AG10803 (cell line): Measurements from ENCODE around the gene NFIC.
"Not testable (repeated sequence)": the region's sequence is repeated elsewhere in the genome, so short reads cannot be mapped to it uniquely, and the experiment has no call there.

Experiments
- DNase-seq: peaks from one replicate; pipeline ENCODE4 v3.0.0; 2010; ENCODE audit warnings: low read depth
- H3K4me3 ChIP-seq: 2 replicates; pipeline ENCODE4 v1.5.1; 2011; ENCODE audit warnings: mild to moderate bottlenecking, low read length, control low read depth
- TF ChIP-seq, protein P1 (sequence below): conservative IDR thresholded peaks from 2 replicates; pipeline ENCODE4 v1.5.1; 2011; ENCODE audit warnings: mild to moderate bottlenecking, low read length, control low read depth, inconsistent platforms

NFIC gene

DNA sequence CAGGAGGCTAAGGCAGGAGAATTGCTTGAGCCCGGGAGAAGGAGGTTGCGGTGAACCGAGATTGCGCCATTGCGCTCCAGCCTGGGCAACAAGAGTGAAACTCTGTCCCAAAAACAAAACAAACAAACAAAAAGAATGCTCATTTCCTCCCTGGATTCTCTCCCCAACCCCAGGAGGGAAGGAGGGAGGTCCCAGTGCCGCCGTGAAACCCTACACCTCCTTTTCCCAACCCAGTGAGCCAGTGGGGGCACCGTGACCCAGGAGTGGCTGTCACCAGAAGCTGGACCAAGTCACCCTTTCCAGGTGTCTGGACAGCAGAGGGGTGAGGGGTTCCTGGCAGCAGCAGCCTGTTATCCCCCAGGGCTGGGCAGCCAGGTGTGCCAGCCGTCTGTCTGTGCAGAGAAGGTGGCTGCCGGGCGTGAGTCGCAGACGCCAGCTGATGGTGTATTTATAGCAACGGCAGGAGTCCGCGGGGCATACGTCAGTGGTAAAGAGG, 23.5 kb downstream of the NFIC start:
- no peak overlapping the region for H3K4me3 ChIP-seq
- TF ChIP-seq, protein P1, sequence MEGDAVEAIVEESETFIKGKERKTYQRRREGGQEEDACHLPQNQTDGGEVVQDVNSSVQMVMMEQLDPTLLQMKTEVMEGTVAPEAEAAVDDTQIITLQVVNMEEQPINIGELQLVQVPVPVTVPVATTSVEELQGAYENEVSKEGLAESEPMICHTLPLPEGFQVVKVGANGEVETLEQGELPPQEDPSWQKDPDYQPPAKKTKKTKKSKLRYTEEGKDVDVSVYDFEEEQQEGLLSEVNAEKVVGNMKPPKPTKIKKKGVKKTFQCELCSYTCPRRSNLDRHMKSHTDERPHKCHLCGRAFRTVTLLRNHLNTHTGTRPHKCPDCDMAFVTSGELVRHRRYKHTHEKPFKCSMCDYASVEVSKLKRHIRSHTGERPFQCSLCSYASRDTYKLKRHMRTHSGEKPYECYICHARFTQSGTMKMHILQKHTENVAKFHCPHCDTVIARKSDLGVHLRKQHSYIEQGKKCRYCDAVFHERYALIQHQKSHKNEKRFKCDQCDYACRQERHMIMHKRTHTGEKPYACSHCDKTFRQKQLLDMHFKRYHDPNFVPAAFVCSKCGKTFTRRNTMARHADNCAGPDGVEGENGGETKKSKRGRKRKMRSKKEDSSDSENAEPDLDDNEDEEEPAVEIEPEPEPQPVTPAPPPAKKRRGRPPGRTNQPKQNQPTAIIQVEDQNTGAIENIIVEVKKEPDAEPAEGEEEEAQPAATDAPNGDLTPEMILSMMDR: no peak
- DNase-seq: peak; percentile 77

DNA sequence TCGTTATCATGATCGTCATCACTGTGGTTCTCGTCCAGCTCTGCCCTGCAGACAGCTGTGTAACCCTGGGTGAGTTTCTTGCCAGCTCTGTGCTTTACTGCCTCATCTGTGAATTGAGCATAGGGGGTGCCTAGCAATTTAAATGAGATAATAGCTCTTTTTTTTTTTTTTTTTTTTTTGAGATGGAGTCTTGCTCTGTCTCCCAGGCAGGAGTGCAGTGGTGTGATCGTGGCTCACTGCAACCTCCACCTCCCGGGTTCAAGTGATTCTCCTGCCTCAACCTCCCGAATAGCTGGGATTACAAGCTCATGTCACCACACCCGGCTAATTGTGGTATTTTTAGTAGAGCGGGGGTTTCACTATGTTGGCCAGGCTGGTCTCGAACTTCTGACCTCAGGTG, 25.5 kb downstream of the NFIC start:
- DNase-seq, H3K4me3 ChIP-seq: not testable (repeated sequence)

DNA sequence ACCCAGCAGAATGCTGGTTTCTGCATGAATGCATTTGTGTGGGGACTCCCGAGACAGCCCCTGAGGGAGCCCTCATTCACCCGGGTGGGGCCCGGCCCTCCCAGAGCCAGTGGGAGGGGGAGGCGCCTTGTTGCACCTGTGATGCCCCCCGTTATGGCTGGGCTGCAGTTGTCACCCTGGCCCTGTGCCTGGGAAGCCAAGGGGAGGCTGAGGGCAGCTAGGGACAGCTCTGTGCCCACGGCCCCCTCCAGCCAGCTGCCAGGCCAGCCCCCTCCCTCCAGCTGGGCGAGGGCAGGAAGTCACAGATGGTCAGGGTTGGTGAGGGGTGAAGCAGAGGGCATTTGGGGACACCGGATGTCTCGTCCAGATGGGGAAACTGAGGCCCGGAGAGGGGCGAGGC, 26.1 kb downstream of the NFIC start:
- DNase-seq: no peak
- TF ChIP-seq, protein P1: no peak
- H3K4me3 ChIP-seq: no peak overlapping the region

- no peak overlapping the region for H3K4me3 ChIP-seq
- TF ChIP-seq, protein P1: no peak
- no peak for DNase-seq
Measured at GRCh38 chr19:3396881-3397265, 30.5 kb downstream of the NFIC start.

DNA sequence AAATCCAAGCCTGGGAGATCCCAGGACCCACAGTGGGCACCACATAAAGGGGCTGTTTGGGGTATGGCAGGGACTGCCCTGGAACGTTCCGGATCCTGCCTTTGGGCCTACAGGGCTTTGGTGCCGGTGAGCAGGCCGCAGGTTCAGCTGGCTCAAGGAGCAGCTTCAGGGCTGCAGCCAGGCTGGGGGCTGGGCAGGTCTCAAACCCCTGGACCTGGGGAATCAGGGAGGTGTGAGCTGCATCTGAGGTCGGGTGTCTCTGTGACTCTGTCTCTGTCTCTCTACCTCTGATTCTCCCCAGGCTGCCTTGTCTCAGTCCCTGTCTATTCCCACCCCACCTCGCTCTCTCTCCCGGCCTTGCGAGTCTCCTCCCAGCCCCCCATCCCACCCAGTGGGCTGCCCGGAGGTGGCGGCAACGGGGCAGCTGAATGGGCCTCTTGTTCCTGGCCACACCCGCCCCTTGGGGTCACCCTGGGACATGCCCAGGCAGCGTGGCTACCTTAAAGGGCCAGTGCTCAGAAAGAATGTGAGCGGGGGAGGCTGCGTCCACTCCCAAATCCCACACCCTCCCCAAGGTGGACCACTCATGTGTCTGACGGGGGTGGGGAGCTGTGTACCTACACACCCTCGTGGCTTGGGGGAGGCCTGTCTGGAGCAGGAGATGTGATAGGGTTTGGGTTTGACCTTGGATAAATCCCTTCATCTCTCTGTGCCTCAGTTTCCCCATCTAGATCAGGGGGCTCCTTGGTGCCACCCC, 31.1 kb downstream of the NFIC start:
- TF ChIP-seq, protein P1: no peak
- no peak for DNase-seq
- H3K4me3 ChIP-seq: no peak overlapping the region

DNA sequence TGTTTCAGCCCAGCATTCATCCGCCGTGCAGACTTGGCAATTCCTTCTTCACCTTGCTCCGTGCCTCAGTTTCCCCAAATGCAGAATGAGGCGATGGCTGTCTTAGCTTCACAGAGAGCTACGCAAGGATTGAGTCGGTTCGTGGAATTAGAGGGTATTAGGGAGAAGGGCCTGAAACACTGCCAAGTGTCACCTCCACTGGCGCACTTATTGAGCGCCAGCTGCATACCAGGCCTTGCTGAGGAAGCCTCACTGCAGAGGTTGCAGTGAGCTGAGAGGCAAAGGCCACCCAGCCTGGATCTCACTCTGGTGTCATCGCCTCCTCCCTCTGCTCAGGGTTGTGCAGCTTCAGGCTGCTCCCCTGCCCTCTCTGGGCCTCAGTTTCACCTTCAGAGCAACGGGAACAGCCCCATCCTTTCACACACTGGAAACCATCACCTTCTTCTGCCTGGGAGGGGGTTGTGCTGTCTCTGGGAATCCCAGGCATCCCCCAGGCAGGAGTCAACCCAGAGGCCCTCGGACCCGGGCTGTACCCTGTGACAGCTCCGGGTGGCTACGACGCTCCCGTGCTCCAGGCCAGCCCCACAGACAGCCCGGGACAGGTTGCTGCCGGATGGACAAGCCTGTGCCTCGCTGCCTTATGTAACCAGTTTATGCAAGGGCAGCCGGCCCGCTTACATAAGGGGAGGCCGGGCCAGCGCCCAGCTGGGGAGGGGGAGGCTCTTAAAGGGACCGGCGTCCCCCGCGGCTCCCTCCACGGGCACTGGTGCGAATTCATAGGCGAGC, 31.9 kb downstream of the NFIC start:
- TF ChIP-seq, protein P1: no peak
- H3K4me3 ChIP-seq: peak overlapping the region; percentile 36
- peak; percentile 71 for DNase-seq

GRCh38 chr19:3398900-3399278, 32.5 kb downstream of the NFIC start:
- TF ChIP-seq, protein P1: no peak
- H3K4me3 ChIP-seq: no peak overlapping the region
- DNase-seq: no peak

DNA sequence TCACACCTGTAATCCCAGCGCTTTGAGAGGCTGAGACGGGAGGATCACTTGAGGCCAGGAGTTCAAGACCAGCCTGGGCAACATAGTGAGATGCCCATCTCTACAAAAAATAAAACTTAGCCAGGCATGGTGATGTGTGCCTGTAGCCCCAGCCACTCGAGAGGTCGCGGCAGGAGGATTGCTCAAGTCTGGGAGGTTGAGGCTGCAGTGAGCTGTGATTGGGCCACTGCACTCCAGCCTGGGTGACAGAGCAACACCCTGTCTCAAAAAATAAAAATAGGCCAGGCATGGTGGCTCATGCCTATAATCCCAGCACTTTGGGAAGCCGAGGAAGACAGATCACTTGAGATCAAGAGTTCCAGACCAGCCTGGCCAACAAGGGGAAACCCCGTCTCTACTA, 32.9 kb downstream of the NFIC start:
- not testable (repeated sequence) for DNase-seq, H3K4me3 ChIP-seq
